NCI-H1417 (cell line): ENCODE results near the gene CACNA2D1.
A peak's percentile ranks its signal among the peaks of the same experiment; 100 is the strongest.

Experiments used
- DNase-seq, 3 experiments: peaks; one replicate each; lab custom pipeline; 2025; lab: John Stamatoyannopoulos, UW

CACNA2D1 gene

DNA sequence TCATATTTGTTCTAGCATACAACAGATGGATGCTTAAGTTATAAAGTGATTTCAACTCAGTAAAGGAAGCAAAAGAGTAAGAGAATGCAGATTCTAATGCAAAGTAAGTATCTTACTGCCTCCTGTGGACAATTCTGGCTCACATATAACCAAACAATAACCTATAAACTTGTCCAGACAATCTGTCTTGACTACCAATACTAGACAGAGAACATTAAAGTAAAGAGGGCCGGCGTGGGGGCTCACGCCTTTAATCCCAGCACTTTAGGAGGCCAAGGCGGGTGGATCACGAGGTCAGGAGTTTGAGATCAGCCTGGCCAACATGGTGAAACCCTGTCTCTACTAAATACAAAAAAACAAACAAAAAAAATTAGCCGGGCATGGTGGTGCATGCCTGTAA is 329.3 kb downstream of the CACNA2D1 start:
- no peak for DNase-seq

GRCh38 chr7:82110146-82110840 is 333.3 kb downstream of the CACNA2D1 start:
- DNase-seq = peak; percentile 27 to 94 (median 75)

- DNase-seq = peak in 1 of 3 experiments; percentile 27
These were observed 334.3 kb downstream of the CACNA2D1 start for GRCh38 chr7:82109288-82109687.

- peak in 2 of 3 experiments; percentile 49 to 50 for DNase-seq
These were observed 337.4 kb downstream of the CACNA2D1 start for GRCh38 chr7:82106201-82106600.

- peak in 1 of 3 experiments; percentile 27 for DNase-seq
These were observed 338.1 kb downstream of the CACNA2D1 start for GRCh38 chr7:82105463-82105862.

DNA sequence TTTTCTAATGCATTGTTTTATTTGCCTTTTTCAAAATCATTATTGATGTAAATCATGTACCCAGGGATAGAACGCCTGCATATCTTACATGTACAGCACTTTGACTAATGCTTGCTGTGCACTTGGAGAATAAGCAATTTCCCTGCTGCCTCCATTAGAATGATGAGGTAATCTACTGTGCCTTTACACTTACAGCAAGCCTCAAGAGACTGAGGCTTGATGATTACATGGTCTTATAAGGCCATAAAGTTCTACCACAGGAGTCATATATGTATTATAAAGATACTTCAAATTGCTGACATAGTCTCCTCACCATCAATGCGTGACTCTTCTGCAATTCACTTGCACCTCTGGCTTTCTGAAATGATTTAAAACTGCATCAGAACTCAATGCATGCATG is 345.2 kb downstream of the CACNA2D1 start:
- peak in 2 of 3 experiments; percentile 18 to 42 for DNase-seq

- peak in 1 of 3 experiments; percentile 36 for DNase-seq
These were observed 352.4 kb downstream of the CACNA2D1 start for GRCh38 chr7:82091126-82091684.

GRCh38 chr7:82087099-82087498 is 356.5 kb downstream of the CACNA2D1 start:
- DNase-seq = no peak

DNA sequence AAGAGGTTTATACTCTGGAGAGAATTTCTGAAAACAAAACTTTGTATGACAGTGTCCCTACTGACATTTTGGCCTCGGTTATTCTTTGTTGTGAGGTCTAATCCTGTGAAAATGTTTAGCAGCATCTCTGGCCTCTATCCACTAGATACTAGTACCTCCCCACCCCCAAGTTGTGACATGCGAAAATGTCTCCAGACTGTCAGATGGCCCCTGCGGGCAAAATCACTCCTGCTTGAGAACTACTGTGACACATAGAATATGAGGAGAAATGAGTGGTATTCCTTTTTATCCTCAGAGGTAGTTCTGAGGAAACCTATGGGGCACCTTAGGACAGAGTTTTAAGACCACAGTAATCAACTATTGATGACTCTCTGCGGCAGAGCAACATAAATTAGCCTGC is 358.5 kb downstream of the CACNA2D1 start:
- no peak for DNase-seq

DNA sequence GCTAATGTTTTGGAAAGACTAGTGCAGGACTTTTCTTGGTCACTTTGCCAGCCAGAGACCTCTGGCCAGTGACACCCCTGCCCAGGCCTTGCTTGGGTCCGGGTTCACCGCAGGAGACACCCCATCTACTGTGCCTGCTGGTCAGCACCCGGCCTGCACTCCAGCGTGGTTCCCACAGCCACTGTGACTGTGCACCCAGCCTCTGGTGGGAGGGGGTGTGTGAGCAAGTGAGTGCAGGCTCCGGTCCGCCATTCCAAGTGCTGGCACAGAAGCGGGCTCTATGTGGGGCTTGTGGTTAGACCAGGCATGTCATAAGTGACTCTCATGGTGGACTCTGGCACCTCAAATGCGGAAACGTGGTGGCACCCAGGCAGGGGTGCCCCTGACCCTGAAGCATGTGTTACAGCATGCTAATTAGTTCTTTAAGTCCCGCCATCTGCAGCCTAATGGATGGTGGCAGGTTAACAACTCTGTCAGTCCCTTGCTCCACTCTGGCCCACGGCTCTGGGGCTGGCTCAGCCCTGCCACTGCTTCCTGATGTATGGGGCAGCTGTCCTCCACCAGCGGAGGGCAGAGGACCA is 361.8 kb downstream of the CACNA2D1 start:
- no peak for DNase-seq

DNA sequence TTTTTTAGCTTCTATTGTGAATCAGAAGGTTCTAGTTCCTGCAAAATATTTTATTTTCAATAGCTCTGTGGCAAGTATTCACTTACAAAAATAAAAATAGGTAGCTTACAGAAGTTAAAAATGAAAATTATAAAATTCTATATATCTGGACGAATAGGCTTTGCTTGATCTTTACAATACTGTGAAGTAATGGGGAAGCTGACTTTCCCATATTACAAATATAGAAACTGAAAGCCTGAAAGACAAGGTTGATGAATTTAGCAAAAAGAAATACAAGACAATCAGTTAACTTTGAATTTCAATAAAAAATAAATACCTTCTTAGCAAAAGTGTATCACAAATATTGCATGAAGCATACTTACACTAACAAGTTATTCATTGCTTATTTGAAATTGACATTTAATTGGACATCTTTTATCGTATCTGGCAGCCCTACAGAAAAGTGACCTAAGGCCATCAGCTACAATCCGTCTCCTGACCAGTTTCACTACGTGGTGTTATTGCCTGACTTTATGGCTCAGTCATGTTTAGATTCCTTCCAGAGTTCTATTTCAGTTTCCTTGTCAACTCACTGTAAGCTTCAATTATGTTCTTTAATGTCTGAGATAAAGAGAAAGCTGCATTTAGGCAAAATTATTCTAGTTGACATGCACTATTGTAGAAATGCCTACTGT is 363.2 kb downstream of the CACNA2D1 start:
- peak in 1 of 3 experiments; percentile 72 for DNase-seq

- no peak for DNase-seq
These were observed 364.1 kb downstream of the CACNA2D1 start for GRCh38 chr7:82079527-82079926.

DNA sequence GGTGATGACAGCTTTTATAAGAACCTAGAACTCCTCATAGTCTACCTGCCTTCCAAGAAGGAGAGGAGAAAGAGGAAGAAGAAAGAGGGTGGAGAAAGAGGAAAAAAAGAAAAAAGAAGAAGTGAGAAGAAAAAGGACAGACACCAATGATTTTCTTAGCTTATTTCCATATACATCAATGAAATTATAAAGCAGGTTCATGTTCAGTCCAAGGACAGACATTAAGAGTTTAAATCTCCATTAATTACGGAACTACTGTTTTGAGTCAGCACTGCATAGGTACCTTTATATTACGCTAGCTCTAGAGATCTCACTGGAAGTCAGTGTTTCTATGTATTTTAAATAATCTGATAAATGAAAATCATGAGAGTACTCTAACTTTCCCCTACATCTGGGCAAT is 364.8 kb downstream of the CACNA2D1 start:
- DNase-seq = no peak

GRCh38 chr7:82071468-82071867 is 372.1 kb downstream of the CACNA2D1 start:
- DNase-seq = no peak

- DNase-seq = no peak
These were observed 375.8 kb downstream of the CACNA2D1 start for GRCh38 chr7:82067628-82068264.

GRCh38 chr7:82057476-82057875 is 386.1 kb downstream of the CACNA2D1 start:
- DNase-seq = peak in 1 of 3 experiments; percentile 27

DNA sequence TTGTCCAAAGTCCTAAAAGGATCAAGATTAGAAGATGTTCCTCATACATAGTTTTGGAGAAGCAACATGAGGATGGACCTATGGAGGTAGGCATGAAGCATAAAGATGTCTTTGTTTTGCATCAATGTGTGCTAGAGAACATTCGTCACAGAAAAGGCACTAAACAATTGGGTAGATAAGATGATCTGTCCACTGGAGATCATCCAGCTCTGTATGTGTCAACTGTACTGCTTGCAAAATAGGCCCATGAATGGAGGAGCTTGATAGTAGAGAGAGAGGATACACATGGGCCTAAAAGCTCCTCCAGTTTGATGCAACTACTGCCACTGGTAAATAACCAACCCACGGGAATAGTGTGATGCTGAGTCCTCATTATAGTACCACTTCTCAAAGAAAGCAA is 387.3 kb downstream of the CACNA2D1 start:
- no peak for DNase-seq

DNA sequence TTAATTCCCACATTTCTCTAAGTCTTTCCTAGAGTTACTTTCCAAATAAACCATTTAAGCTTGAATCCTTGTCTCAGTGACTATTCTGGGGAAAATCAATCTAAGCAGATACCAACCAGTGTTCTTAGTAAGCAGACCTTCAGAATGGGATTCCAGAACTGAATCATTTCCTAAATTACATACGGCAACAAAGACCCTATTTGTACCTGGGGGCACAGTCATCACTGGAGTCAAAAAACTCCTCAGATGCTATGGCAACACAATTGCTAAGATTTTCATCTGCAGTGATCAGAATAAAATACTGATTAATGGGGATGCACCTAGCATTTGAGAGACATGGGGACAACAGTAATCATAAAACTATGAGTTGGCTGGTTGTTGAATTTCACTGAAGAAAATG is 389.0 kb downstream of the CACNA2D1 start:
- no peak for DNase-seq

DNA sequence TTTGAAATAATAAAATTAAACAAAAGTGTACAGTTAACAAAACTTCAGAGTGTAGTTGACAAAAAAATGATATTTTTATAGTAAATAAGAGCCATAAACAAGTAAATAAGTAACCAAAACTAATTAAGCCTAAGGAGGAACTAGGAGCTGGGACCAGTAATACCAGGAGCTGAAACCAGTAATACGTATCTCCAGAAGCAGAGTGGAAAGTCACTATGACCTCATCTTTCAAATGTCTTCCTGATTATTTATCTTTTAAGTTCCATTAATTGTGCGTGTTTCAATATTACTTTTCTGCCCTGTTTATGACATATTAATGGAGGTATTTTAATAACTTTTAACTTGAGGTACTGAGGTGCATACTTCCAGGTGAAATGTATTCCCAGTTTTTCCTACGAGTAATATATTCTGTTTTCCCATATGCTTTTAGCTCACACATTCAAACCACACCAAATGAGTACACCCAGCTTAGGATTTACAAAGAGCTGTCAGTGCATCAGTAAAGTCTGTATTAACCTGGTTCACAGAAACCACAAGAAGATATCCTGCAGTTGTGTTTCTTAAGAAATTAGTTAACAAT is 390.0 kb downstream of the CACNA2D1 start:
- DNase-seq = no peak

GRCh38 chr7:82051601-82052000 is 392.0 kb downstream of the CACNA2D1 start:
- DNase-seq = peak in 2 of 3 experiments; percentile 19 to 66

GRCh38 chr7:82050792-82051191 is 392.8 kb downstream of the CACNA2D1 start:
- peak in 1 of 3 experiments; percentile 21 for DNase-seq
